T-helper 2 cell treated with Interferon-gamma antibody and Interleukin-4, amounts not matched to agents 5 μg/mL and 100 μg/mL, for 36 hours (primary cell): ENCODE measurements around the gene FAM222A.
"Not testable (repeated sequence)": the region's sequence is repeated elsewhere in the genome, so short reads cannot be mapped to it uniquely, and the experiment has no call there.

Experiments
- DNase-seq: peaks from one replicate; pipeline ENCODE4 v3.0.0; 2021; ENCODE audit warnings: low spot score
- H3K27ac Mint-ChIP-seq: one replicate; pipeline ENCODE4 v1.8.0; 2021; ENCODE audit warnings: mild to moderate bottlenecking, mixed read lengths
- H3K27me3 Mint-ChIP-seq: one replicate; pipeline ENCODE4 v1.8.0; 2021; ENCODE audit warnings: low read depth, mixed read lengths
- H3K36me3 Mint-ChIP-seq: one replicate; pipeline ENCODE4 v1.8.0; 2021; ENCODE audit warnings: low read depth, mixed read lengths
- H3K4me1 Mint-ChIP-seq: one replicate; pipeline ENCODE4 v1.8.0; 2021; ENCODE audit warnings: low read depth, mixed read lengths
- H3K4me3 Mint-ChIP-seq: one replicate; pipeline ENCODE4 v1.8.0; 2022; ENCODE audit warnings: mild to moderate bottlenecking, moderate library complexity, mixed read lengths
- H3K9me3 Mint-ChIP-seq: one replicate; pipeline ENCODE4 v1.8.0; 2021; ENCODE audit warnings: mixed read lengths

The FAM222A gene

DNA sequence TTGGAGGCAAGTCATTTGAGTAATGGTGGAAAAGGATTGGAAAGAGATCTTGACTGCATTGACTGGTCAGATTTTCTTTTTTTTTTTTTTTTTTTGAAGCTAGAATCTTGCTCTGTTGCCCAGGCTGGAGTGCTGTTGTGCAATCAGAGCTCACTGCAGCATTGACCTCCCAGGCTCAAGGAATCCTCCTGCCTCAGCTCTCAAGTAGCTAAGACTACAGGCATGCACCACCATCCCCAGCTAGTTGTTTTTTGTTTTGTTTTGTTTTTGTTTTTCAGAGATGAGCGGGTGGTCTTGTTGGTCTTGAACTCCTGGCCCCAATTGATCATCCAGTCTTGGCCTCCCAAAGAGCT is 30.9 kb upstream of the FAM222A start:
- Mint-ChIP-seq H3K4me1 (no peaks in the 10 kb centered on the region), H3K36me3 (no peaks in the 10 kb centered on the region), H3K27me3 (peaks cover 11% of the 10 kb centered on the region), H3K4me3 (no peak overlapping the region), H3K9me3 (no peaks in the 10 kb centered on the region), H3K27ac (no peak overlapping the region)
- no peak for DNase-seq

DNA sequence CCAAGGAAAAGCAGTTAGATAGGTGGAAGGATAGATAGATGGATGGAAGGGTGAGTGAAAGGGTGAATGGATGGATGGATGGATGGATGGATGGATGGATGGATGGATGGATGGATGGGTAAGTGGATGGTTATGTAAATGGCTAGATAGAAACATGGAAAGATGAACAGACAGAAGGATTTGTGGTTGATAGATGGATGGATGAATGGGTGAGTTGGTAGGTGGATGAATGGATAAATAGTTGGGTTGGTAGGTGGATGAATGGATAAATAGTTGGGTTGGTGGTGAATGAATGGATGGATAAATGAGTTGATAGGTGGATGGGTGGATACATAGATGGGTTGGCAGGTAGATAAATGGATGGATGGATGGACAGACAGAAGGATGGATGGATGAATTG is 30.3 kb upstream of the FAM222A start:
- no peak overlapping the region for H3K4me3 Mint-ChIP-seq
- H3K36me3 Mint-ChIP-seq = no peaks in the 10 kb centered on the region
- no peaks in the 10 kb centered on the region for H3K4me1 Mint-ChIP-seq
- no peak for DNase-seq
- no peaks in the 10 kb centered on the region for H3K9me3 Mint-ChIP-seq
- H3K27ac Mint-ChIP-seq = no peak overlapping the region
- peaks cover 11% of the 10 kb centered on the region for H3K27me3 Mint-ChIP-seq

- no peak overlapping the region for H3K4me3 Mint-ChIP-seq
- no peak for DNase-seq
- no peak overlapping the region for H3K27ac Mint-ChIP-seq
- H3K4me1 Mint-ChIP-seq = no peaks in the 10 kb centered on the region
- no peaks in the 10 kb centered on the region for H3K9me3 Mint-ChIP-seq
- H3K36me3 Mint-ChIP-seq = no peaks in the 10 kb centered on the region
- peaks cover 8% of the 10 kb centered on the region for H3K27me3 Mint-ChIP-seq
Observed at GRCh38 chr12:109685574-109686447, 27.8 kb upstream of the FAM222A start.

DNA sequence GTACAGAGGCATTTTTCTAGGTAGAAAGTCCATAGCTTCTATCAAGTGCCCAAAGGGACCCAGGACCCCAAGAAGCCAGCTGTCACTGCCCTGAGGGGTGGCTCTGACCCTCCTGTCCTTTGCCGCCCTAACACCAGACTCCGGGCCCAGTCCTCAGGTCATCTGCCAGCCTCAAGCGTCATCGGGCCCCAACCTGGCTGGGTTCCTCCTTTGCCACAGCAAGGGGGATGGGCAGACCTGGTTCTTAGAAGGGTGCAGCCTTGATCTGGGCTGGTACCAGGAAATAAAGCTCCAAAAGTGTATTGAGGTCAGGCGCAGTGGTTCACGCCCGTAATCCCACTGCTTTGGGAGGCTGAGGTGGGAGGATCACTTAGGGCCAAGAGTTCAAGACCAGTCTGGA is 27.1 kb upstream of the FAM222A start:
- Mint-ChIP-seq H3K4me3 (no peak overlapping the region), H3K27ac (no peak overlapping the region), H3K9me3 (no peaks in the 10 kb centered on the region), H3K27me3 (peaks cover 8% of the 10 kb centered on the region), H3K4me1 (no peaks in the 10 kb centered on the region), H3K36me3 (no peaks in the 10 kb centered on the region)
- no peak for DNase-seq

DNA sequence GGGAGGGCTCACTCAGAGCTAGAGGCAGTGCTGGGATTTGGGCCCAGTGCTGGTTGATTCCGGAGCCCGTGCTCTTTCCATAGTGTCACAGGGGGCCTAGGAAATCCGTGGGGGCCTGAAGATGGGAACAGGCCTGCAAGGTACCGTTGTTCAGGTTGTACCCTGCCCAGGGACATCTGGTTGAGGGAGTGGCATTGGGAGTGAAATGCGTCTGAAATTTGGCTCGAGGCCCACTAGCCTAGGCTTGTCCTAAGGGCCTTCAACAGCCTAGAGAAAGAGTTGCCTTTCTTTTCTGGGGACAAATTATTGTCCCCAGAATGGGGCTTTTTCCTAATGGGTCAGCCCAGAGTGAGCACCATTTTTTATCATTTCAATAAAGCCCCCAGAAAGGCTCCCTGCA is 26.4 kb upstream of the FAM222A start:
- Mint-ChIP-seq H3K4me3 (no peak overlapping the region), H3K36me3 (no peaks in the 10 kb centered on the region), H3K4me1 (no peaks in the 10 kb centered on the region), H3K9me3 (no peaks in the 10 kb centered on the region), H3K27me3 (peaks cover 8% of the 10 kb centered on the region), H3K27ac (no peak overlapping the region)
- DNase-seq = no peak

DNA sequence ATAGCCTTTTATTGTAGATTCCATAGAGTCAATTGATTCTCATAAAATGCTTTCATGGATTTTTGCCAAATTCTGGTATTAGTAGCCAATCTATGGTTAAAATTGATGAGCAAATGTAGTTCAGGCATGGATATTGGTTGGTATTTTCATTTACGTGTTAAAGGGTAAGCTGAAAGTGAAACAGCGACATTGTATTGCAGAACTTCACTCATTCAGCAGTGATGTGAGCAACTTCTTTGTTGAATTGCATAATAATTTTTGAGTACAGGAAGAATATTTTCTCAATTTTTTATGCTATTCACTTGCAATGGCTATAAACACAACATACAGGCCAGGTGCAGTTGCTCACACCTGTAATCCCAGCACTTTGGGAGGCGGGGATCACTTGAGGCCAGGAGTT is 24.2 kb upstream of the FAM222A start:
- H3K27ac Mint-ChIP-seq = no peak overlapping the region
- H3K4me1 Mint-ChIP-seq = no peaks in the 10 kb centered on the region
- DNase-seq = no peak
- H3K36me3 Mint-ChIP-seq = no peaks in the 10 kb centered on the region
- peaks cover 6% of the 10 kb centered on the region for H3K27me3 Mint-ChIP-seq
- no peaks in the 10 kb centered on the region for H3K9me3 Mint-ChIP-seq
- no peak overlapping the region for H3K4me3 Mint-ChIP-seq

DNA sequence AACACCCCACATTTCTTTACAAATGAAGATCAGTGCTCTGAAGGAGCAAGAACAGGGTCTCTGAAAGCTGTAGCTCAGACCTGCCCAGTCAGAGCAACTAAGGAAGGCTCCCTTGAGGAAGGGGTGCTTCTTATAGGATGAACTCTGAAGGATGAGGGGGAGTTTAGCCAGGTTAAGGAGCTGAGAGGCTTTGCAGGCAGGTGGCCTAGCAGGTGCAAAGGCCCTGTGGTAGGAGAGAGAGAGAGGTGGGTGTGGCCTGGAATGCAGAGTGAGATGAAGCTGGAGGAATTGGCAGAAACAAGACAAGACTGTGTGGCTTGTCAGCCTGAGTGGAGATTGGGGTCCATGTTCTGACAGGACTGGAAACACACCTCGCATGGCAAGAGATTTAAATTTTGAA is 20.5 kb upstream of the FAM222A start:
- H3K4me3 Mint-ChIP-seq = no peak overlapping the region
- H3K27me3 Mint-ChIP-seq = peaks cover 6% of the 10 kb centered on the region
- H3K27ac Mint-ChIP-seq = no peak overlapping the region
- H3K9me3 Mint-ChIP-seq = no peaks in the 10 kb centered on the region
- no peaks in the 10 kb centered on the region for H3K4me1 Mint-ChIP-seq
- DNase-seq = no peak
- H3K36me3 Mint-ChIP-seq = no peaks in the 10 kb centered on the region

DNA sequence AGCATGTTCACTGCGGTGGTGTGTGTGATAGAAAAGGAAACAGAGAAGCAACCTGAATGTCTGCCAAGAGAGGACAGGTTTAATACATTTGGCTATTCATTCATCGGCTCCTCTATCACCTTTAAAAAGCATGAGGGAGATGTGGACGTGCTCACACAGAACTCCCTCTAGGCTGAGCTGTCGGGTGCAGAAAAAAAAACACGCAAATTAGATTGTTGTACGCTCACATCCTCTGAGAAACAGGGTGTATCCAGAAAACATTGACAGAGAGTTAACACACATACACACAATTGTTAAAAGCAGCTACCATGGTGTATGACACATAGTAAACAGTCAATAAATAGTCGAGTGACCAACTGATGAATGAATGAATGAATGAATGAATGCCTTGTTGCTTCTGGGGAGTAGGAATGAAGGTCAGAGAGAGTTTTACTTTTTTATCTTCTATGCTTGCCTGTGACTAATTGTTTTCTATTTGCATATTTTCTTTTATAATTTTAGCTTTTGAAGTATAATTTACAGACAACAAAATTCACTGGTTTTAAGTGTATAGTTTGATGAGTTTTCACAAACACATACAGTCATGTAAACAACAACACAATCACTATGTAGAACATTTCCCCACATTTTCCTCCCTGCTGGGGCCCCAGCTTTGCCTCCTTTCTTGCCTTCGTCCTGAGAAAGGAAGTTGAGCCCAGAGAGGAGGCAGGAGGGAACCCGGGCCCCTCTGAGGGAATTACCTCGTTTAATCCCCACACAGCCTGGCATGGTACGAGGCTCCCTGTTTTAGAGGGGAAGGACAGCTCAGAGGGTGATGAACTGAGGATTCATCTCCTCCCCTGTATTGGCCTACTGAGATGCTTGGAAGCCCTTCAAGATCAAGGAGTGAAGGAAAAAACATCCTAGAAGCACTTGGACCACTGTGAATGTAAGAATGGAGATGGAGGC is 19.7 kb upstream of the FAM222A start:
- Mint-ChIP-seq H3K9me3 (no peaks in the 10 kb centered on the region), H3K4me1 (no peaks in the 10 kb centered on the region), H3K27me3 (peaks cover 6% of the 10 kb centered on the region), H3K36me3 (no peaks in the 10 kb centered on the region), H3K4me3 (no peak overlapping the region), H3K27ac (no peak overlapping the region)
- no peak for DNase-seq

DNA sequence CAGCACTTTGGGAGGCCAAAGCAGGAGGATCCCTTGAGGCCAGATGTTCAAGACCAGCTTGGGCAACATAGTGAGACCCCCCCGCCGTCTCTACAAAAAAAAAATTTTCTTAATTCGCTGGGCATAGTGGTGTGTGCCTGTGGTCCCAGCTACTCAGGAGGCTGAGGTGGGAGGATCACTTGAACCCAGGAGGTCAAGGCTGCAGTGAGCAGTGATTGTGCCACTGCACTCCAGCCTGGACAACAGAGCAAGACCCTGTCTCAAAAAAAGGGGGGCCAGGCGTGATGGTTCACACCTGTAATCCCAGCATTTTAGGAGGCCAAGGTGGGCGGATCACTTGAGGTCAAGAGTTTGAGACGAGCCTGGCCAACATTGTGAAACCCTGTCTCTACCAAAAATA is 19.0 kb upstream of the FAM222A start:
- not testable (repeated sequence) for H3K27ac Mint-ChIP-seq, H3K36me3 Mint-ChIP-seq, H3K27me3 Mint-ChIP-seq, DNase-seq, H3K9me3 Mint-ChIP-seq, H3K4me1 Mint-ChIP-seq, H3K4me3 Mint-ChIP-seq

DNA sequence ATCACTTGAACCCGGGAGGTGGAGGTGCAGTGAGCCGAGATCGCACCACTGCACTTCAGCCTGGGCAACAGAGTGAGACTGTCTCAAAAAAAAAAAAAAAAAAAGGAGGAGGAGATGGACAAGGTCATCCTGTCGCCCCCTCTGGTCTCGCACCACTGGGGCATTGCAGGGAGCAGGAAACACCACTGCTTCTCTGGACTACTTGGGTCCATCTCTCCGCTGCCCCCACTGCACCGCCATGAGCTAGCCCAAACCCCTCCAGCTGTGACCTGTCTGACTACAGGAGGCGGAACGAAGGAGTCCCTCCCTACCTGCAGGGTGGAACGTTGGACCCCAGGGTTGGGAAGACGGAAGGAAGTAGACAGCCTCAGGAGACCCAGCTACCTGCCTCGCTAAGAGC is 18.2 kb upstream of the FAM222A start:
- no peak overlapping the region for H3K27ac Mint-ChIP-seq
- H3K27me3 Mint-ChIP-seq = peaks cover 6% of the 10 kb centered on the region
- no peaks in the 10 kb centered on the region for H3K36me3 Mint-ChIP-seq
- H3K4me3 Mint-ChIP-seq = no peak overlapping the region
- no peaks in the 10 kb centered on the region for H3K4me1 Mint-ChIP-seq
- no peak for DNase-seq
- H3K9me3 Mint-ChIP-seq = no peaks in the 10 kb centered on the region

DNA sequence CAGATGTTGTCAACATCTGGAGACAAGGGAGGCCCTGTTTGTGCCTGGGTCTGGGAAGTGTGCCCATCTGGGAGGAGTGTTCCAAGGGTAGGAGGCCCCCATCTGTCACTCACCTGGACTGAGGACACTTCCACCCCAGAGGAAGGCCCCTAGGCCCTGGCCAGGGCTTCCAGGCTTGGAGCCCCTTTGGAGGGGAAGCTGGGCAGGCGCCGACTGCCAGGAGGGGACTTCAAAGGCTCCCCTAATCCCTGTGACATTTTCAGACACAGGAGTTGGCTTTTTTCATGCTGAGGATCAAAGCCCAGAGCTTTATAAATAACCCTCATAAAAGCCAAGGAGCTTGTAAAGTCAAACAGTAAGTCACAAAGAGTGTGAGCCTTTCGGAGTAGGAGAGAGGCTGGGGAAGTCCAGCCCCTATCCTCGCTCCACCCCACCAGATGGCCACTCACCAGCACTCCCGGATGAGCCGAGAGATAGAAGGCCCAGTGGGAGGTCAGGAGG is 17.6 kb upstream of the FAM222A start:
- H3K9me3 Mint-ChIP-seq = no peaks in the 10 kb centered on the region
- H3K4me3 Mint-ChIP-seq = no peak overlapping the region
- H3K4me1 Mint-ChIP-seq = no peaks in the 10 kb centered on the region
- H3K27ac Mint-ChIP-seq = no peak overlapping the region
- no peak for DNase-seq
- peaks cover 6% of the 10 kb centered on the region for H3K27me3 Mint-ChIP-seq
- H3K36me3 Mint-ChIP-seq = no peaks in the 10 kb centered on the region

- Mint-ChIP-seq H3K4me1 (no peaks in the 10 kb centered on the region), H3K27ac (no peak overlapping the region), H3K27me3 (peaks cover 6% of the 10 kb centered on the region), H3K4me3 (no peak overlapping the region), H3K36me3 (no peaks in the 10 kb centered on the region), H3K9me3 (no peaks in the 10 kb centered on the region)
- DNase-seq = no peak
Observed at GRCh38 chr12:109696485-109697269, 16.9 kb upstream of the FAM222A start.

GRCh38 chr12:109697270-109697553 is 16.4 kb upstream of the FAM222A start:
- DNase-seq = no peak
- no peaks in the 10 kb centered on the region for H3K9me3 Mint-ChIP-seq
- peaks cover 6% of the 10 kb centered on the region for H3K27me3 Mint-ChIP-seq
- no peaks in the 10 kb centered on the region for H3K4me1 Mint-ChIP-seq
- no peak overlapping the region for H3K4me3 Mint-ChIP-seq
- no peak overlapping the region for H3K27ac Mint-ChIP-seq
- no peaks in the 10 kb centered on the region for H3K36me3 Mint-ChIP-seq
